Skeletal muscle tissue (tissue), 4 donors: ENCODE measurements around the gene SH2D7. TPM values are rescaled to one million over a fixed set of nuclear protein-coding genes. Genes with fewer than 3 reads are reported as not detected.

Experiments
- H3K27ac ChIP-seq: one replicate; pipeline ENCODE4 v1.7.0; 2013; ENCODE audit warnings: mild to moderate bottlenecking, low read depth, low read length, inconsistent platforms
- H3K27me3 ChIP-seq, 3 donors: one replicate each; pipeline ENCODE4 v1.7.0; 2013; ENCODE audit warnings: low read length in 3 of 3; ENCODE audit not compliant: control insufficient read depth in 3 of 3, insufficient read depth in 3 of 3
- H3K36me3 ChIP-seq, 3 donors: one replicate each; pipeline ENCODE4 v1.7.0; 2013; ENCODE audit warnings: low read length in 3 of 3; ENCODE audit not compliant: control insufficient read depth in 3 of 3, insufficient read depth in 3 of 3
- H3K4me1 ChIP-seq, 3 donors: one replicate each; pipeline ENCODE4 v1.7.0; 2013; ENCODE audit warnings: low read length in 3 of 3, mild to moderate bottlenecking in 3 of 3; ENCODE audit not compliant: control insufficient read depth in 3 of 3, insufficient read depth in 3 of 3
- H3K4me3 ChIP-seq, 3 donors: one replicate each; pipeline ENCODE4 v1.7.0; 2013; ENCODE audit warnings: low read length in 3 of 3
- H3K9ac ChIP-seq, 3 donors: one replicate each; pipeline ENCODE4 v1.7.0; 2013; ENCODE audit warnings: low read length in 3 of 3, mild to moderate bottlenecking in 3 of 3, moderate library complexity in 2 of 3, low read depth in 1 of 3
- H3K9me3 ChIP-seq, 3 donors: one replicate each; pipeline ENCODE4 v1.7.0; 2013; ENCODE audit warnings: low read length in 3 of 3; ENCODE audit not compliant: control insufficient read depth in 3 of 3
- total RNA-seq: library from RNA; depleted of rRNA; stranded (reverse); fragments of >200 nt; gene quantifications from one replicate; pipeline ENCODE4 v1.2.3, GENCODE V29; 2014
- donor health status: Osteomylitis.

The SH2D7 gene
- total RNA-seq, 1 donor from 2014 or later: not detected

GRCh38 chr15:78069052-78069414, 23.3 kb upstream of the SH2D7 start:
- H3K4me1 ChIP-seq: peaks cover 62 to 82% (median 76%) of the 10 kb centered on the region in 3 donors
- H3K27me3 ChIP-seq: no peaks in the 10 kb centered on the region
- H3K9me3 ChIP-seq: no peaks in the 10 kb centered on the region
- peak overlapping the region; percentile 78 for H3K27ac ChIP-seq
- H3K36me3 ChIP-seq: no peaks in the 10 kb centered on the region
- H3K9ac ChIP-seq: no peak overlapping the region
- H3K4me3 ChIP-seq: peak overlapping the region in 1 of 3 donors; percentile 11

GRCh38 chr15:78069462-78070029, 22.8 kb upstream of the SH2D7 start:
- Histone ChIP-seq H3K36me3 (no peaks in the 10 kb centered on the region), H3K9me3 (no peaks in the 10 kb centered on the region), H3K27ac (peak overlapping the region; percentile 78), H3K27me3 (no peaks in the 10 kb centered on the region), H3K4me1 (peaks cover 62 to 78% (median 74%) of the 10 kb centered on the region in 3 donors), H3K4me3 (no peak overlapping the region), H3K9ac (no peak overlapping the region)

DNA sequence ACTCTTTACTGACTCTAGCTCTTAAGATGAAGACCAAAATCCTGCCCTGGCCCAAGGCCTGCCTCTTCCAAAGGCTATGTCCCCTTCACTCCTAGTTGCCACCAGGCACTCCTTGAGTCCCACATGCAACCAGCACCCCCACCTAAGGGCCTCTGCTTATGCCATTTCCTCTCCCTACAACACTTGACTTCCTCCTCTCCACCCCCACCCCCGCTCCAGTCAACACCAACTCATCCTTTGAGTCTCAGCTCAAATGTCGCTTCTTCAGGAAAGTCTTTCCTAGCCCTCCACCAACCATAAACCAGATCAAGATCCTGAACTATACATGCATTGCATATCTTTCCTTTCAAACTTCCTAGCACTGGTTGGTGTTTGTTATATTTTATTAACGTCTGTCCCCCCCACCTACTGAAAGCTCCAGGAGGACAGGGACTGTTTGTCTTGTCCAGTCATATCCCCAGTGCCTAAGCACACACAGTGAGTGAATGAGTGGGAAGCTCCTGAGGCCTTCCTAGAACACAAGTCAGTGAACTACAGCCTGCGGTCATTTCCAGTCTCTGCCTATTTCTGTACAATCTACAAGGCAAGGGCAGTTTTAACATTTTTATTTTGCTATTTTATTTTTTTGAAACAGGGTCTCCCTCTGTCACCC, 22.2 kb upstream of the SH2D7 start:
- Histone ChIP-seq H3K9ac (no peak overlapping the region), H3K4me1 (peaks cover 57 to 74% (median 68%) of the 10 kb centered on the region in 3 donors), H3K36me3 (no peaks in the 10 kb centered on the region), H3K4me3 (no peak overlapping the region), H3K27me3 (no peaks in the 10 kb centered on the region), H3K27ac (peak overlapping the region; percentile 78), H3K9me3 (no peaks in the 10 kb centered on the region)

DNA sequence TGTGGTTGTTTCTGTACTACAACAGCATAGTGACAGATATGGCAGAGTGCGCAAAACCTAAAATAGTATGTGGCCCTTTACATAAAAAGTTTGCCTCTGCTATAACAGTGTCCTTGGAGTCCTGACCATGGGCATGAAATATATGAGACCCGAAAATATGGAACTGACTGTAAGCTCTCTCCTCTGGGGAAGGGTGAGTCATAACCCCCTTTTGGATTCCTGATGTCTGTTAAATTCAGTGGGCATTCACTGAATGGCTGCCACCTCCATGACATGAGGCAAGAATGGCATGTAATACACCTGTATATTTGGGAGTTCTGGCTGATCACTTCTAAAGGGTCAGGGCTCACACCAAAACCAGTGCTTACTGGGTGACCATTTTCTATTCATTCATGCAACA, 21.0 kb upstream of the SH2D7 start:
- Histone ChIP-seq H3K27me3 (no peaks in the 10 kb centered on the region), H3K36me3 (no peaks in the 10 kb centered on the region), H3K9ac (no peak overlapping the region), H3K27ac (peak overlapping the region; percentile 73), H3K4me1 (peaks cover 49 to 71% (median 65%) of the 10 kb centered on the region in 3 donors), H3K4me3 (no peak overlapping the region), H3K9me3 (no peaks in the 10 kb centered on the region)

DNA sequence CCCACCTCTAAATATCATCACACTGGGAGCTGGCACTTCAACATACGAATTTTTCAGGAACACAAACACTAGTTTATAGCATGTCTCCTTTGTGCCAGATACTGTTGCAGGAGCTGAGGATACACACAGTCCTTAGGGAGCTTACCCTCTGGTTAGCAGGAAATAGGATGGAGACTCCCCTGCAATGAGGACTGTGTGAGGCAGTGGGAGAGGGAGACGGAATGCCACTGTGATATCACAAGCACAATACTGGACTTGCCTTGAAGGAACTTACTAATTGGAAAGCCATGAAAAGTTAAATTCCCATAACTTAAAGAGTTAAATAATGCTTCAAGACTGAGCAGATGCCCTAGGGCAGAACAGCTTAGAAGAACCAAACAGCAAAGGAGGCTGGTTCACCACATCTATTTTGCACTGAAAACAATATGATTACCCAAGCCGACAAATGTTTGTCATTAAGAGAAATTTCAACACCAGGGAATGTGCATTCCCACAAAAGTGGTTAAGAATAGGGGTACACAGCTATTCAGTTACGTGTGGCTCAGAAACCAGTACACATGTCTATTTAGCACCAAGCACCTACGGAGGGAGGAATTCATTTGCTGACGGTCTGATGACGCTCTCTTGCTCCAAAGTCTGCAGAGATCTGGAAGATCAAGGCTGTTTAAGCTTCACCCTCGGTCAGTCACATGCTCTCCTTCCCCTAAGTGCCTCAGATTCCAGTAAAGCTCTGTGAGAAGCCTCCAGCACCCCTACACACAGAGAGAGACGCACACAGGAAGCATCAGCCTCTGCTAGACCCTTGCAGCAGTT, 20.1 kb upstream of the SH2D7 start:
- no peaks in the 10 kb centered on the region for H3K9me3 ChIP-seq
- peaks cover 43 to 65% (median 64%) of the 10 kb centered on the region in 3 donors for H3K4me1 ChIP-seq
- H3K27me3 ChIP-seq: no peaks in the 10 kb centered on the region
- peak overlapping the region in 1 of 3 donors; percentile 26 for H3K9ac ChIP-seq
- peak overlapping the region; percentile 73 for H3K27ac ChIP-seq
- H3K4me3 ChIP-seq: peak overlapping the region in 1 of 3 donors; percentile 14
- no peaks in the 10 kb centered on the region for H3K36me3 ChIP-seq

DNA sequence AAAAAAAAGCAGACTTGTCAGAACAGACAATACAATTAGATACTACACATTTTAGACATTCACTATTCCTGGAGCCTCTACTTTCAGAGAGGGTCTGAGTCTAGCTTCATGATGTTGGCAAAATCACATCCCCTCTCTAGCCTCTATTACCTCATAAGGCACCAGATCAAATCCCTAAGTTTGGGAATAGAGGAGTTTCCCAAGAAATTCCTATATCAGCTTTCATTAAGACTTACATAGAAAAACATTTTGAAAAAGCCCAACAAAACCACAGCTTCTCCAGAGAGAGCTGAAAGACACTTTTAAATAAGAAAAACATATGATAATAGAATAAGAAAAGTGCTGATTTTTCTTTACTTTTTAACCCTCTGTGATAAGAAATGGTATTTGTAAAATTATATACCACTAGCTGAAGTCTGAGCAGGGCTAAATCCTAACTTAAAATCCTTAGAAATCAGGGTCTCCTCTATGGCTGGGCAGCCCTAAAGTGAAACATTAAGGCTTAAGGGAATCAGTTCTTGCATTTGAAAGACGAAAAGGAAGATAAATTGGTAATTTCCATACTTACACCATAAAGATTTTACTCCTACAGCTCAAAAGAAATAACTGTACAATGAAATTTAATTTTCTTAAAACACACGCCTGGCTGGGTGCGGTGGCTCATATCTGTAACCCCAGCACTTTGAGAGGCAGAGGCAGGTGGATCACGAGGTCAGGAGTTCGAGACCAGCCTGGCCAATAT, 19.1 kb upstream of the SH2D7 start:
- Histone ChIP-seq H3K9me3 (no peaks in the 10 kb centered on the region), H3K27ac (peak overlapping the region; percentile 73), H3K4me3 (no peak overlapping the region), H3K9ac (peak overlapping the region in 2 of 3 donors; percentile 7 to 26), H3K27me3 (no peaks in the 10 kb centered on the region), H3K4me1 (peaks cover 37 to 60% (median 60%) of the 10 kb centered on the region in 3 donors), H3K36me3 (no peaks in the 10 kb centered on the region)

- Histone ChIP-seq H3K9ac (peak overlapping the region; percentile 34 to 80 (median 54)), H3K36me3 (no peaks in the 10 kb centered on the region), H3K4me1 (peaks cover 16 to 38% (median 36%) of the 10 kb centered on the region in 3 donors)
Measured at GRCh38 chr15:78075490-78076230, 16.7 kb upstream of the SH2D7 start.

GRCh38 chr15:78076231-78077052, 15.9 kb upstream of the SH2D7 start:
- H3K4me1 ChIP-seq: peaks cover 16 to 33% (median 32%) of the 10 kb centered on the region in 3 donors

More at GRCh38 chr15:78075490-78076230, 16.7 kb upstream of the SH2D7 start:
- no peaks in the 10 kb centered on the region for H3K27me3 ChIP-seq
- H3K27ac ChIP-seq: peak overlapping the region; percentile 75
- H3K9me3 ChIP-seq: no peaks in the 10 kb centered on the region
- H3K4me3 ChIP-seq: peak overlapping the region; percentile 56 to 84 (median 79)

More at GRCh38 chr15:78076231-78077052, 15.9 kb upstream of the SH2D7 start:
- Histone ChIP-seq H3K9ac (peak overlapping the region; percentile 79 to 85 (median 80)), H3K9me3 (no peaks in the 10 kb centered on the region), H3K27me3 (no peaks in the 10 kb centered on the region), H3K4me3 (peak overlapping the region; percentile 79 to 85 (median 84)), H3K27ac (peak overlapping the region; percentile 75), H3K36me3 (no peaks in the 10 kb centered on the region)
